Kidney (tissue), 22 donors: ENCODE data around the gene SCTR. TPM values are rescaled to one million over a fixed set of nuclear protein-coding genes. Genes with fewer than 3 reads are reported as not detected.

ENCODE experiments used
- DNase-seq, 5 donors: peaks; one replicate each; pipeline ENCODE4 v3.0.0-alpha.2; 2013 to 2020
- FAIRE-seq: peaks from 2 replicates; lab custom pipeline; 2012; peaks lifted over from hg19 to GRCh38; lab: Jason Lieb, UNC
- H3K27ac ChIP-seq, 2 donors: one replicate each; pipeline ENCODE4 v1.7.0; 2013; ENCODE audit warnings: low read depth in 2 of 2, low read length in 2 of 2, inconsistent platforms in 1 of 2
- H3K27me3 ChIP-seq: one replicate; pipeline ENCODE4 v1.7.1; 2013; ENCODE audit warnings: low read length, inconsistent platforms; ENCODE audit not compliant: control insufficient read depth, insufficient read depth
- H3K36me3 ChIP-seq, 3 donors: one replicate each; pipeline versions ENCODE4 v1.7.0 to v1.7.1; 2013; ENCODE audit warnings: low read length in 3 of 3, control low read depth in 1 of 3, inconsistent platforms in 1 of 3; ENCODE audit not compliant: insufficient read depth in 3 of 3, control insufficient read depth in 2 of 3
- H3K4me1 ChIP-seq, 3 donors: one replicate each; pipeline versions ENCODE4 v1.7.0 to v1.7.1; 2013; ENCODE audit warnings: low read length in 3 of 3, inconsistent platforms in 1 of 3, low read depth in 1 of 3; ENCODE audit not compliant: control insufficient read depth in 2 of 3, insufficient read depth in 2 of 3
- H3K4me3 ChIP-seq, 3 donors: one replicate each; pipeline versions ENCODE4 v1.7.0 to v1.8.1; 2013; ENCODE audit warnings: low read length in 3 of 3, control low read depth in 1 of 3, inconsistent platforms in 1 of 3
- H3K9ac ChIP-seq, 3 donors: one replicate each; pipeline versions ENCODE4 v1.7.0 to v1.7.1; 2013; ENCODE audit warnings: low read length in 3 of 3, control low read depth in 1 of 3, inconsistent platforms in 1 of 3
- H3K9me3 ChIP-seq, 3 donors: one replicate each; pipeline versions ENCODE4 v1.7.0 to v1.7.1; 2013; ENCODE audit warnings: low read length in 3 of 3, control low read depth in 1 of 3, inconsistent platforms in 1 of 3; ENCODE audit not compliant: control insufficient read depth in 2 of 3, insufficient read depth in 1 of 3
- CTCF ChIP-seq: IDR thresholded peaks from 3 replicates; pipeline ENCODE4 v1.5.1; 2012; ENCODE audit warnings: mild to moderate bottlenecking, moderate library complexity, borderline replicate concordance; ENCODE audit not compliant: insufficient read depth; ENCODE audit errors: extremely low read depth
- intact Hi-C: fragments of 100-400 bp; cut with DNase I; formaldehyde crosslinking; loops from one replicate; pipeline ENCODE4 v1.11.1; 2022
- long read RNA-seq, 10 donors: library from polyadenylated mRNA in 1 of 10; unstranded in 1 of 10; transcript quantifications; one replicate each; pipeline ENCODE4 v2.0.0 and lab custom pipeline, GENCODE V29; 2021 to 2026
- polyA plus RNA-seq: library from polyadenylated mRNA; stranded (reverse); fragments of 350-450 nt; fragmentation: Illumina TruSeq; extraction: RNeasy Lipid Tissue Mini Kit (QIAGEN cat#74804); gene quantifications from one replicate; pipeline ENCODE4 v1.2.3, GENCODE V29; 2014; ENCODE audit warnings: low read depth, low replicate concordance; ENCODE audit not compliant: insufficient read depth
- total RNA-seq: library from RNA; stranded (reverse); fragmentation: NEBNext Ultra II Directional; extraction: Animal tissue kit (Norgen Biotek cat#: 25700); gene quantifications from one replicate; pipeline ENCODE4 v1.2.1, GENCODE V29; 2021
- donor health status: control.
- donor health status: control.
- donor health status: control.
- donor health status: control.
- donor health status: control.
- donor health status: DM: yes; HTN: yes; CAD: no.
- donor health status: Normal renal cell carcinoma (clear cell type).

Gene SCTR
- total RNA-seq (15.9 TPM), polyA plus RNA-seq (7.3 TPM)
- long read RNA-seq, donor 1, partial matches to known transcripts: 0 of 2 reads
- long read RNA-seq, donor 1, other reads (novel, unspliced or antisense): 0 of 2 reads
- long read RNA-seq, donor 2: 0 reads
- long read RNA-seq, donor 3, partial matches to known transcripts: 5 of 6 reads
- long read RNA-seq, donor 3, other reads (novel, unspliced or antisense): 0 of 6 reads
- long read RNA-seq, donor 4: 0 reads
- long read RNA-seq, donor 5: 0 reads
- long read RNA-seq, donor 6: 0 reads
- long read RNA-seq, donor 7, transcript SCTR-201 (13 exons, 1,865 nt): major isoform, 7 of 19 reads
- long read RNA-seq, donor 7, partial matches to known transcripts: 5 of 19 reads
- long read RNA-seq, donor 7, other reads (novel, unspliced or antisense): 7 of 19 reads
- long read RNA-seq, donor 8, partial matches to known transcripts: 0 of 2 reads
- long read RNA-seq, donor 8, other reads (novel, unspliced or antisense): 0 of 2 reads
- long read RNA-seq, donor 9: 0 reads
- long read RNA-seq, donor 10: 0 reads

DNA sequence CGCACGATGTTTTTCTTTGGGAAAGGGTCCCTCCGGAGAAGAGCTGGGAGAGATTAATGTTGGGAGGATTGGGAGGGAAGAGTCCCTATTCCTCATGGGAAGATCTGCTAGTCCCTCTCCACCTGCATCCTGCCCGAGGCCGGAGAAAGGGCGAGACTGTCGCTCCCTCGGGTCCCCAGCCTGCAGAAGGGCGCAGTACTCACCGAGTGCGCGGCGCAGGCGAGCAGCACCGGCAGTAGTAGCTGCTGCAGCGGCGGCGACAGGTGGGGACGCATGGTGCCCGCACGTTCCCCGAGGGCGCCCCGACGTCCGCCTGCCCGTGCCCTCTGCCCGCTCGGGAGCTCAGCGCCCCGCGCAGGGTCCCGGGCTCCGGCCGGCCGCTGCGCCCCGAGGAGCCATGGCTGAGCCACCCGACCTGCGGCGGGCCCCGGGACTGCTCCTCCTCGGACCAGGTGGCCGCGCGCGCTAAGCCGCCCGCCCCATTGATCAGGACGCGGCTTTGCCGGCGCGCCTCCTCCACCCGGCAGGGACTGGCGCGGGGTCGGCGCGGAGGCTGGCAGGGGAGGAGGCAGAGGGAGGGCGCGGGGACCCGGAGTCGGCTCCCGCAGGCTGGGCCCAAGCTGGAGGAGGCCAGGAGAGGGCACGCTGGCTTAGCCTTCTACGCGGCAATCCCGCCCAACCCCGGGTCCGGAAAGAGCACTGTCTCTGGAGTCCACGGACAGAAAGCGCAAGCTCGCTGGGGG is at the start of gene SCTR:
SCTR (minus strand) TSS at position 532 of the 743 bp plus-strand sequence; CDS start at position 275, 257 bp downstream.
- H3K36me3 ChIP-seq: no peaks in the 10 kb centered on the region
- DNase-seq (peak in 4 of 5 donors; percentile 33 to 53 (median 46)), FAIRE-seq (no peak)
- peak within 1 kb of the TSS in 1 of 3 donors; percentile 31 for H3K9ac ChIP-seq
- H3K4me3 ChIP-seq: peak within 1 kb of the TSS in 2 of 3 donors; percentile 18 to 52
- H3K4me1 ChIP-seq: no peaks in the 10 kb centered on the region
- no peaks in the 10 kb centered on the region for H3K9me3 ChIP-seq
- H3K27me3 ChIP-seq: peaks cover 12% of the 10 kb centered on the region
- no peak within 1 kb of the TSS for H3K27ac ChIP-seq
- no peak for TF ChIP-seq CTCF
- intact Hi-C loops: no loop called here

GRCh38 chr2:119567292-119567691 is 43.0 kb upstream of the SCTR start:
- no peaks in the 10 kb centered on the region for H3K36me3 ChIP-seq
- no peak overlapping the region for H3K4me3 ChIP-seq
- intact Hi-C loops: no loop called here
- no peak overlapping the region for H3K27ac ChIP-seq
- TF ChIP-seq CTCF: no peak
- no peak for DNase-seq
- no peaks in the 10 kb centered on the region for H3K27me3 ChIP-seq
- no peak for FAIRE-seq
- H3K9me3 ChIP-seq: no peaks in the 10 kb centered on the region
- no peaks in the 10 kb centered on the region for H3K4me1 ChIP-seq
- H3K9ac ChIP-seq: no peak overlapping the region

GRCh38 chr2:119565481-119565880 is 41.2 kb upstream of the SCTR start:
- no peak for DNase-seq
- H3K9ac ChIP-seq: no peak overlapping the region
- TF ChIP-seq CTCF: no peak
- no peaks in the 10 kb centered on the region for H3K9me3 ChIP-seq
- no peak overlapping the region for H3K27ac ChIP-seq
- H3K4me3 ChIP-seq: no peak overlapping the region
- no peaks in the 10 kb centered on the region for H3K36me3 ChIP-seq
- H3K27me3 ChIP-seq: no peaks in the 10 kb centered on the region
- intact Hi-C loops: no loop called here
- FAIRE-seq: no peak
- H3K4me1 ChIP-seq: no peaks in the 10 kb centered on the region
